PC-9 (cell line): ENCODE data around the gene NXF2B. TPM values are rescaled to one million over a fixed set of nuclear protein-coding genes. Genes with fewer than 3 reads are reported as not detected.

ENCODE experiments used
- BruUV-seq: library from RNA; stranded (reverse); fragments of 400-500 nt; replicated peaks from 2 replicates; lab custom pipeline; 2021; lab: Mats Ljungman, UMichigan
- CTCF ChIA-PET: fragments of 300-600 bp; sonication (Branson Sonifier 250); formaldehyde crosslinking; loops from one replicate; lab custom pipeline; 2022; ENCODE audit warnings: antibody characterized with exemption; lab: Charles Lee
- POLR2A ChIA-PET: fragments of 300-600 bp; sonication (Branson Sonifier 250); formaldehyde crosslinking; loops from one replicate; lab custom pipeline; 2022; ENCODE audit warnings: antibody characterized with exemption; ENCODE audit not compliant: unreplicated experiment; lab: Charles Lee
- DNase-seq, 2 experiments: peaks; one replicate each; pipeline versions ENCODE4 v3.0.0 to v3.0.0-alpha.2; 2015 to 2022; ENCODE audit warnings: mixed read lengths in 1 of 2
- H2AFZ ChIP-seq: fragments of 200-600 bp; sonication (generic); 2 replicates; pipeline ENCODE4 v1.8.1; 2017; ENCODE audit warnings: antibody characterized with exemption
- H3F3A ChIP-seq: fragments of 200-600 bp; sonication (generic); 2 replicates; pipeline ENCODE4 v1.8.1; 2017; ENCODE audit warnings: antibody characterized with exemption, mild to moderate bottlenecking, low read depth; ENCODE audit not compliant: insufficient read depth
- H3K27ac ChIP-seq: fragments of 200-600 bp; sonication (generic); 2 replicates; pipeline ENCODE4 v1.6.1; 2016; ENCODE audit warnings: mixed run types
- H3K27me3 ChIP-seq: fragments of 200-600 bp; sonication (generic); 2 replicates; pipeline ENCODE4 v1.6.1; 2016; ENCODE audit warnings: low read depth, mixed run types; ENCODE audit not compliant: insufficient read depth
- H3K36me3 ChIP-seq: fragments of 200-600 bp; sonication (generic); 2 replicates; pipeline ENCODE4 v1.6.1; 2016; ENCODE audit warnings: low read depth, mixed run types
- H3K4me1 ChIP-seq: fragments of 200-600 bp; sonication (generic); replicated peaks from 2 replicates; pipeline ENCODE4 v1.6.1; 2016; ENCODE audit warnings: mixed run types; ENCODE audit not compliant: insufficient read depth
- H3K4me2 ChIP-seq: fragments of 200-600 bp; sonication (generic); 2 replicates; pipeline ENCODE4 v1.6.1; 2017; ENCODE audit warnings: mixed run types
- H3K4me3 ChIP-seq: fragments of 200-600 bp; sonication (generic); 2 replicates; pipeline ENCODE4 v1.6.1; 2016; ENCODE audit warnings: mixed run types
- H3K79me2 ChIP-seq: fragments of 200-600 bp; sonication (generic); 2 replicates; pipeline ENCODE4 v1.6.1; 2017; ENCODE audit warnings: low read depth, mixed run types
- H3K9me2 ChIP-seq: fragments of 200-600 bp; sonication (generic); 2 replicates; pipeline ENCODE4 v1.8.1; 2017; ENCODE audit warnings: mild to moderate bottlenecking; ENCODE audit not compliant: insufficient read depth
- H3K9me3 ChIP-seq: fragments of 200-600 bp; sonication (generic); 2 replicates; pipeline ENCODE4 v1.8.1; 2016; ENCODE audit warnings: low read depth; ENCODE audit not compliant: insufficient read depth
- H4K20me1 ChIP-seq: fragments of 200-600 bp; sonication (generic); 2 replicates; pipeline ENCODE4 v1.8.1; 2017; ENCODE audit not compliant: insufficient read depth
- CTCF ChIP-seq: fragments of 200-600 bp; sonication (generic); conservative IDR thresholded peaks from 2 replicates; pipeline ENCODE4 v1.6.1; 2017; ENCODE audit warnings: mixed run types, antibody characterized with exemption, mild to moderate bottlenecking, moderate library complexity
- EZH2 ChIP-seq: fragments of 200-600 bp; sonication (generic); IDR thresholded peaks from 2 replicates; pipeline ENCODE4 v1.8.0; 2017; ENCODE audit warnings: antibody characterized with exemption, low read depth
- intact Hi-C: fragments of 100-400 bp; cut with micrococcal nuclease; formaldehyde crosslinking; loops from one replicate; pipeline ENCODE4 v1.10.0; 2022; ENCODE audit not compliant: unreplicated experiment
- total RNA-seq: library from RNA; stranded (reverse); gene quantifications from 2 replicates; pipeline ENCODE4 v1.2.3, GENCODE V29; 2021

The NXF2B gene
- total RNA-seq, 1 experiment from 2014 or later = not detected

- no peaks in the 10 kb centered on the region for H3K4me1 ChIP-seq
- intact Hi-C loops = no loop called here
- H3K36me3 ChIP-seq = no peaks in the 10 kb centered on the region
- DNase-seq = peak; percentile 21 to 31
- no peaks in the 10 kb centered on the region for H3K79me2 ChIP-seq
- no TSS peak for BruUV-seq
- H4K20me1 ChIP-seq = no peaks in the 10 kb centered on the region
- H3K9me3 ChIP-seq = no peaks in the 10 kb centered on the region
- H2AFZ ChIP-seq = no peak overlapping the region
- ChIA-PET POLR2A (no interaction called here), CTCF (no interaction called here)
- H3K9me2 ChIP-seq = no peaks in the 10 kb centered on the region
- no peaks in the 10 kb centered on the region for H3K27me3 ChIP-seq
- TF ChIP-seq EZH2 = no peak
- peak; percentile 78 for TF ChIP-seq CTCF
- H3K4me3 ChIP-seq = no peak overlapping the region
- no peak overlapping the region for H3K4me2 ChIP-seq
- H3K27ac ChIP-seq = no peak overlapping the region
- no peaks in the 10 kb centered on the region for H3F3A ChIP-seq
Measured at GRCh38 chrX:102345916-102346315, 93.9 kb downstream of the NXF2B start.

DNA sequence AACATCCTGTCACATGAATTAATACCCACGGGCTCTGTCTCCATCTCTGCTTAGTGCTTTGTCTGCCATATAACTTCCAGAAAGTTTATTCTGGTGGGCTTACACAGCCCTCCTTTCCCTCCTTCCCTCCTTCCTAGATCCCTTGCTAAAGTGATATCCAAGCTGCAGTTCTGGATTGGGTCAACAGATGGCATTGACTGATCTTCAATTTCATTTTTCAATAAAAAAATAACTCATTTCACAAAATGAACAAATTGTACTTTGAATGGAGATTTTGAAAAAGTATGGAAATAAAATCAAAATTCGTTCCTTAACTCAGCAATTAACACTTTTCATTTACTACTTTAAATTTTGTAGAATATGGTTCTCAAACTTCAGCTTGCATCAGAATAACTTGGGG is 97.9 kb downstream of the NXF2B start:
- Histone ChIP-seq H3K9me2 (no peaks in the 10 kb centered on the region), H3F3A (no peaks in the 10 kb centered on the region), H2AFZ (no peak overlapping the region), H4K20me1 (no peaks in the 10 kb centered on the region), H3K9me3 (no peaks in the 10 kb centered on the region), H3K27ac (no peak overlapping the region), H3K4me3 (no peak overlapping the region), H3K36me3 (no peaks in the 10 kb centered on the region), H3K79me2 (no peaks in the 10 kb centered on the region), H3K4me2 (no peak overlapping the region), H3K27me3 (no peaks in the 10 kb centered on the region), H3K4me1 (no peaks in the 10 kb centered on the region)
- no peak for DNase-seq
- CTCF ChIA-PET = no interaction called here
- BruUV-seq = no TSS peak
- intact Hi-C loops = no loop called here
- TF ChIP-seq EZH2 (no peak), CTCF (peak; percentile 45; the same call in 1 of the 2 replicates)
- POLR2A ChIA-PET = no interaction called here

- Histone ChIP-seq H3K27me3 (no peaks in the 10 kb centered on the region), H3K79me2 (no peaks in the 10 kb centered on the region), H2AFZ (no peak overlapping the region), H3K36me3 (no peaks in the 10 kb centered on the region), H3K27ac (no peak overlapping the region), H3K9me2 (no peaks in the 10 kb centered on the region), H3K4me3 (no peak overlapping the region), H3F3A (no peaks in the 10 kb centered on the region), H3K9me3 (no peaks in the 10 kb centered on the region), H3K4me2 (no peak overlapping the region), H4K20me1 (no peaks in the 10 kb centered on the region), H3K4me1 (no peaks in the 10 kb centered on the region)
- ChIA-PET POLR2A (no interaction called here), CTCF (no interaction called here)
- DNase-seq = no peak
- intact Hi-C loops = no loop called here
- BruUV-seq = no TSS peak
- no peak for TF ChIP-seq CTCF
- TF ChIP-seq EZH2 = no peak
Measured at GRCh38 chrX:102339312-102340298, 100.2 kb downstream of the NXF2B start.
